MM.1S (cell line): Measurements from ENCODE around the gene PGA3.

Experiments used
- EZH2 ChIP-seq: fragments of 300-600 bp; sonication (generic); optimal IDR thresholded peaks from 2 replicates; pipeline ENCODE3; 2017; ENCODE audit warnings: low read depth, mild to moderate bottlenecking, antibody characterized with exemption, low read length, mixed read lengths
- TF ChIP-seq, protein P1 (sequence below): fragments of 300-600 bp; sonication (generic); IDR thresholded peaks from 2 replicates; pipeline ENCODE4 v1.5.1; 2016; ENCODE audit warnings: antibody characterized with exemption, low read length, mixed read lengths

DNA sequence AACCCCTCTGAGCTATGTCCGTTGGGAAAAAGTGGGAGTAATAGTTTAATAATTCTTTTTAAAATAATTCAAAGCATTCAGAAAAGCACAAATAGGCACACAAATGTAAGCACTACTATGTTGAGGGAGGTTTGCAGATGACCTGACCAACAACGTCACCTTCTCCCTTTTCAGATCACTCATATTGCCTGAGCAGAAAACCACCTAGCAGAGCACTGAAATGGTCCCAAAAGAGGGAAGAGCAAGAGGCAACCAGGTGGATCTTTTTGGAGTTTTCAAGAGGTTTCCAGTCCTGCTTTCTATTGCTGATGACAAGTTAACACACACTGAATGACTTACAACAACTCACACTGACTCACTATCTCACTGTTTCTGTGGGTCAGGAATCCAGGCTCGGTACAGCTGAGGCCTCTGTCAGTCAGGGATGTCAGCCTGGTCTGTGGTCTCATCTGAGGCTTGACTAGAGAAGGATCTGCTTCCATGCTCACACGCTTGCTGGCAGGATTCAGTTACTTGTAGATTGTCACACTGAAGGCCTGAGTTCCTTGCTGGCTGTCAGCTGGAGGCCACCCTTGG lies 4.3 kb upstream of the PGA3 start:
- TF ChIP-seq, protein P1, sequence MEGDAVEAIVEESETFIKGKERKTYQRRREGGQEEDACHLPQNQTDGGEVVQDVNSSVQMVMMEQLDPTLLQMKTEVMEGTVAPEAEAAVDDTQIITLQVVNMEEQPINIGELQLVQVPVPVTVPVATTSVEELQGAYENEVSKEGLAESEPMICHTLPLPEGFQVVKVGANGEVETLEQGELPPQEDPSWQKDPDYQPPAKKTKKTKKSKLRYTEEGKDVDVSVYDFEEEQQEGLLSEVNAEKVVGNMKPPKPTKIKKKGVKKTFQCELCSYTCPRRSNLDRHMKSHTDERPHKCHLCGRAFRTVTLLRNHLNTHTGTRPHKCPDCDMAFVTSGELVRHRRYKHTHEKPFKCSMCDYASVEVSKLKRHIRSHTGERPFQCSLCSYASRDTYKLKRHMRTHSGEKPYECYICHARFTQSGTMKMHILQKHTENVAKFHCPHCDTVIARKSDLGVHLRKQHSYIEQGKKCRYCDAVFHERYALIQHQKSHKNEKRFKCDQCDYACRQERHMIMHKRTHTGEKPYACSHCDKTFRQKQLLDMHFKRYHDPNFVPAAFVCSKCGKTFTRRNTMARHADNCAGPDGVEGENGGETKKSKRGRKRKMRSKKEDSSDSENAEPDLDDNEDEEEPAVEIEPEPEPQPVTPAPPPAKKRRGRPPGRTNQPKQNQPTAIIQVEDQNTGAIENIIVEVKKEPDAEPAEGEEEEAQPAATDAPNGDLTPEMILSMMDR = no peak
- TF ChIP-seq EZH2 = no peak
